ENCODE data around the gene TSHZ3.

The TSHZ3 gene

GRCh38 chr19:31261019-31261602 is 88.1 kb downstream of the TSHZ3 start:
- no peak for DNase-seq (ENCODE audit: low spot score)

- no peak for DNase-seq (ENCODE audit: low spot score)
Observed at GRCh38 chr19:31260171-31260933, 88.9 kb downstream of the TSHZ3 start.

- DNase-seq (ENCODE audit: low spot score) = no peak
Observed at GRCh38 chr19:31258211-31259052, 90.8 kb downstream of the TSHZ3 start.

- DNase-seq (ENCODE audit: low spot score) = no peak
Observed at GRCh38 chr19:31257426-31258130, 91.7 kb downstream of the TSHZ3 start.

GRCh38 chr19:31257025-31257424 is 92.2 kb downstream of the TSHZ3 start:
- no peak for DNase-seq (ENCODE audit: low spot score)

GRCh38 chr19:31256593-31256960 is 92.7 kb downstream of the TSHZ3 start:
- no peak for DNase-seq (ENCODE audit: low spot score)

- DNase-seq (ENCODE audit: low spot score) = no peak
Observed at GRCh38 chr19:31255831-31256592, 93.2 kb downstream of the TSHZ3 start.

GRCh38 chr19:31255174-31255799 is 93.9 kb downstream of the TSHZ3 start:
- DNase-seq (ENCODE audit: low spot score) = no peak

GRCh38 chr19:31254611-31255010 is 94.6 kb downstream of the TSHZ3 start:
- DNase-seq (ENCODE audit: low spot score) = no peak

- DNase-seq (ENCODE audit: low spot score) = no peak
Observed at GRCh38 chr19:31254180-31254551, 95.1 kb downstream of the TSHZ3 start.

- no peak for DNase-seq (ENCODE audit: low spot score)
Observed at GRCh38 chr19:31253526-31254179, 95.6 kb downstream of the TSHZ3 start.

GRCh38 chr19:31252441-31252840 is 96.8 kb downstream of the TSHZ3 start:
- no peak for DNase-seq (ENCODE audit: low spot score)

- no peak for DNase-seq (ENCODE audit: low spot score)
Observed at GRCh38 chr19:31249217-31249616, 100.0 kb downstream of the TSHZ3 start.

- DNase-seq (ENCODE audit: low spot score) = no peak
Observed at GRCh38 chr19:31235806-31236205, 113.4 kb downstream of the TSHZ3 start.

GRCh38 chr19:31233295-31233800 is 115.9 kb downstream of the TSHZ3 start:
- no peak for DNase-seq (ENCODE audit: low spot score)

GRCh38 chr19:31232871-31233270 is 116.4 kb downstream of the TSHZ3 start:
- DNase-seq (ENCODE audit: low spot score) = no peak

GRCh38 chr19:31232180-31232579 is 117.1 kb downstream of the TSHZ3 start:
- DNase-seq (ENCODE audit: low spot score) = no peak

GRCh38 chr19:31231237-31231636 is 118.0 kb downstream of the TSHZ3 start:
- DNase-seq (ENCODE audit: low spot score) = no peak

GRCh38 chr19:31226151-31226935 is 122.9 kb downstream of the TSHZ3 start:
- DNase-seq (ENCODE audit: low spot score) = no peak

Measured in germinal center (tissue), 1 donor.